ENCODE results near the gene TASOR2. TPM values are rescaled to one million over a fixed set of nuclear protein-coding genes. Genes with fewer than 3 reads are reported as not detected.

The TASOR2 gene
- total and polyA plus RNA-seq, 7 experiments from 2014 or later, result 14.7 to 86.5 (median 58.4) TPM

DNA sequence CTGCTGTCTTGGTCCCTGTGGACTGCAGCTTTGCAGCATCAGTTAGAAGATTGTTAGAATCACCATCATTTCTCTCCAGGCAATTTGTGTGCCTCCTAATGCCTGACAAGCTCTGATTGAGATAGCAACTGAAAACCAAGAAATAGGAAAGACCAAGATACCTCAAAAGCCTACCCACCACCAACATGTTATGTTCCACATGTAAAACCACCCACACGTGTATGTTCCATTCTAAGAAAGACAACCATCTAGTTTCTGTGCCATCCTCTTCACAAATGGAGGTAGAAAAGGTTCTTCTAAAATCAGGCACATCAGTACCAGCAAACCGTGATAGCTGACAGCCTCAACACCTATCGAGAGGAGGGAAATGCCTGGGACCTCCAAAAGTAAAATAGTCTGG lies 46.9 kb downstream of the TASOR2 start:
- POLR2A ChIA-PET, result interaction anchor here (1.0 to 1.4 kb wide), 2 partner anchors 9 to 20 kb away, joined by 3 to 4 read pairs; no protein-coding TSS in a partner anchor
- H3K9me3 ChIP-seq (ENCODE audit: control insufficient read depth in 2 of 3, low read length in 3 of 3), result no peaks in the 10 kb centered on the region
- H3K27me3 ChIP-seq (ENCODE audit: control insufficient read depth in 2 of 2, insufficient read depth in 2 of 2, low read length in 2 of 2), result no peaks in the 10 kb centered on the region
- ATAC-seq (no peak), DNase-seq (no peak)
- Mint-ChIP-seq H3K4me1 (peaks cover 7 to 33% (median 23%) of the 10 kb centered on the region in 7 donors), H3K4me3 (peak overlapping the region in 1 of 10 donors; percentile 2), H3K36me3 (peaks cover 5 to 51% (median 33%) of the 10 kb centered on the region in 5 donors), H3K27me3 (no peaks in the 10 kb centered on the region), H3K9me3 (no peaks in the 10 kb centered on the region), H3K27ac (peak overlapping the region in 6 of 9 donors; percentile 10 to 77 (median 43))
- CTCF ChIA-PET, result interaction anchor here (0.7 kb wide), 1 partner anchor 11 kb away, joined by 4 read pairs; no protein-coding TSS in a partner anchor
- H3K4me1 ChIP-seq (ENCODE audit: control insufficient read depth in 2 of 2, insufficient read depth in 2 of 2, low read length in 2 of 2), result no peaks in the 10 kb centered on the region
- no peak overlapping the region for H3K4me3 ChIP-seq (ENCODE audit: low read length)
- no peak overlapping the region for H3K27ac ChIP-seq (ENCODE audit: low read depth, low read length)
- intact Hi-C loops (cut with micrococcal nuclease), result loop anchor here (5.0 kb wide), 2 partner anchors 44 to 99 kb away; no protein-coding TSS in a partner anchor
- peaks cover 0 to 55% (median 15%) of the 10 kb centered on the region in 3 experiments for H3K36me3 ChIP-seq (ENCODE audit: control insufficient read depth in 2 of 3, insufficient read depth in 3 of 3, low read length in 3 of 3)

DNA sequence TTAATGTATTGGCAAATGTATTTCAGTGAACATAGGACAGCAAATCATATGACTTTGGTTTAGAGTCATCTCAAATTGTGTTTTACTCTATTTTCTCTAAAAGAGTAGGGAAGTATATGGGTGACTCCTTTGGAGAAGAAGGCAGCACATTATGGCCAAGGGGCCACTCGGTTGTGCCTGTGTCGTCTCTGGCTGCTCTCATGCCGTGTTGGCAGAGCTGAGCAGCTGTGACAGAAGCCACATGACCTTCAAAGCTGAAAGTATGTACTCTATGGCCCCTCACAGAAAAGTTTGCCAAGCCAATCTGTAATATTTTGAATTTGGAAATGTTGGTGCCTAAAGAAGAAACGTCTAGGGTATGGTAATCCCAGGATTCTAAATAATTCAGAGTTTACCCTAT lies 47.5 kb downstream of the TASOR2 start:
- no peak overlapping the region for H3K27ac ChIP-seq (ENCODE audit: low read depth, low read length)
- peaks cover 8 to 35% (median 23%) of the 10 kb centered on the region in 7 donors for H3K4me1 Mint-ChIP-seq
- no peak overlapping the region for H3K4me3 ChIP-seq (ENCODE audit: low read length)
- intact Hi-C loops (cut with micrococcal nuclease), result loop anchor here (5.0 kb wide), 2 partner anchors 45 to 100 kb away; no protein-coding TSS in a partner anchor
- CTCF ChIA-PET, result interaction anchor here (0.7 kb wide), 1 partner anchor 11 kb away, joined by 4 read pairs; no protein-coding TSS in a partner anchor
- DNase-seq (no peak), ATAC-seq (no peak)
- no peaks in the 10 kb centered on the region for H3K9me3 Mint-ChIP-seq
- H3K27me3 Mint-ChIP-seq, result no peaks in the 10 kb centered on the region
- no peaks in the 10 kb centered on the region for H3K4me1 ChIP-seq (ENCODE audit: control insufficient read depth in 2 of 2, insufficient read depth in 2 of 2, low read length in 2 of 2)
- peaks cover 0 to 49% (median 13%) of the 10 kb centered on the region in 3 experiments for H3K36me3 ChIP-seq (ENCODE audit: control insufficient read depth in 2 of 3, insufficient read depth in 3 of 3, low read length in 3 of 3)
- peaks cover 4 to 48% (median 30%) of the 10 kb centered on the region in 5 donors for H3K36me3 Mint-ChIP-seq
- POLR2A ChIA-PET, result interaction anchor here (1.0 kb wide), 1 partner anchor 20 kb away, joined by 3 read pairs; no protein-coding TSS in a partner anchor
- peak overlapping the region in 5 of 9 donors; percentile 6 to 48 (median 12) for H3K27ac Mint-ChIP-seq
- no peaks in the 10 kb centered on the region for H3K9me3 ChIP-seq (ENCODE audit: control insufficient read depth in 2 of 3, low read length in 3 of 3)
- no peaks in the 10 kb centered on the region for H3K27me3 ChIP-seq (ENCODE audit: control insufficient read depth in 2 of 2, insufficient read depth in 2 of 2, low read length in 2 of 2)
- H3K4me3 Mint-ChIP-seq, result no peak overlapping the region

Other genes starting within 250 kb of the TASOR2 start
- not detected for gene CALML5, start 185.3 kb upstream of the TASOR2 start, total RNA-seq
- not detected for gene CALML5, start 185.3 kb upstream of the TASOR2 start, polyA plus RNA-seq
- not detected for gene CALML3, start 159.9 kb upstream of the TASOR2 start, total RNA-seq
- gene CALML3, start 159.9 kb upstream of the TASOR2 start, polyA plus RNA-seq, result not detected
- gene ASB13, start 18.2 kb upstream of the TASOR2 start, total RNA-seq, result 10 to 100 TPM in 4 of 5 experiments, 1 to 10 TPM in 1; 8.0 to 18.3 (median 10.2) TPM
- gene ASB13, start 18.2 kb upstream of the TASOR2 start, polyA plus RNA-seq, result 10 to 100 TPM; 22.8 to 23.4 TPM
- gene GDI2, start 128.6 kb downstream of the TASOR2 start, total RNA-seq, result 100 to 1,000 TPM in 4 of 5 experiments, 10 to 100 TPM in 1; 85.3 to 236 (median 121) TPM
- 100 to 1,000 TPM; 144 to 186 TPM for gene GDI2, start 128.6 kb downstream of the TASOR2 start, polyA plus RNA-seq
- 1 to 10 TPM; 4.6 to 9.8 (median 7.2) TPM for gene ANKRD16, start 205.1 kb downstream of the TASOR2 start, total RNA-seq
- 1 to 10 TPM; 6.2 to 7.0 TPM for gene ANKRD16, start 205.1 kb downstream of the TASOR2 start, polyA plus RNA-seq
- gene FBH1, start 205.4 kb downstream of the TASOR2 start, total RNA-seq, result 100 to 1,000 TPM in 2 of 5 experiments, 10 to 100 TPM in 3; 64.8 to 105 (median 78.6) TPM
- 10 to 100 TPM; 59.9 to 96.4 TPM for gene FBH1, start 205.4 kb downstream of the TASOR2 start, polyA plus RNA-seq

Data from naive thymus-derived CD4-positive, alpha-beta T cell (primary cell).